WTC11 (cell line): ENCODE data around the gene UMODL1.

ENCODE experiments used
- CREM ChIP-seq: sonication (generic); formaldehyde crosslinking; IDR thresholded peaks from 2 replicates; pipeline ENCODE4 v1.8.1; 2022; ENCODE audit warnings: mild to moderate bottlenecking, missing genetic modification reagents, moderate library complexity
- ELF4 ChIP-seq: sonication (generic); formaldehyde crosslinking; IDR thresholded peaks from 2 replicates; pipeline ENCODE4 v1.8.1; 2022; ENCODE audit warnings: low read depth, mild to moderate bottlenecking, moderate library complexity, missing genetic modification reagents
- FOXJ3 ChIP-seq: sonication (generic); formaldehyde crosslinking; IDR thresholded peaks from 2 replicates; pipeline ENCODE4 v1.9.0; 2021; ENCODE audit warnings: missing genetic modification reagents, mild to moderate bottlenecking, borderline replicate concordance
- NFE2L1 ChIP-seq: sonication (generic); formaldehyde crosslinking; IDR thresholded peaks from 2 replicates; pipeline ENCODE4 v1.8.1; 2023; ENCODE audit warnings: missing genetic modification reagents
- NR3C1 ChIP-seq: sonication (generic); formaldehyde crosslinking; conservative IDR thresholded peaks from 2 replicates; pipeline ENCODE4 v1.8.1; 2023; ENCODE audit warnings: low read depth, mild to moderate bottlenecking, missing genetic modification reagents
- ZNF121 ChIP-seq: sonication (generic); formaldehyde crosslinking; IDR thresholded peaks from 2 replicates; pipeline ENCODE4 v1.8.0; 2023; ENCODE audit warnings: missing genetic modification reagents
- ZNF263 ChIP-seq: sonication (generic); formaldehyde crosslinking; IDR thresholded peaks from 2 replicates; pipeline ENCODE4 v1.8.1; 2022; ENCODE audit warnings: low read depth, mild to moderate bottlenecking, moderate library complexity, missing genetic modification reagents
- ZNF317 ChIP-seq: sonication (generic); formaldehyde crosslinking; IDR thresholded peaks from 2 replicates; pipeline ENCODE4 v1.8.1; 2023; ENCODE audit warnings: low read depth, mild to moderate bottlenecking, moderate library complexity, missing genetic modification reagents, borderline replicate concordance
- TF ChIP-seq, protein P1 (sequence below): fragments of 200-600 bp; IDR thresholded peaks from 2 replicates; pipeline ENCODE4 v1.8.0; 2022; ENCODE audit warnings: antibody characterized with exemption
- TF ChIP-seq, protein P2 (sequence below): sonication (generic); formaldehyde crosslinking; IDR thresholded peaks from 2 replicates; pipeline ENCODE4 v1.8.1; 2023; ENCODE audit warnings: mild to moderate bottlenecking, missing genetic modification reagents, borderline replicate concordance
- TF ChIP-seq, protein P3 (sequence below): fragments of 250-450 bp; sonication (Bioruptor Pico); IDR thresholded peaks from 2 replicates; pipeline ENCODE4 v1.9.0; 2021; ENCODE audit warnings: moderate library complexity, mild to moderate bottlenecking, inconsistent platforms, borderline replicate concordance
- TF ChIP-seq, protein P4 (sequence below): sonication (generic); formaldehyde crosslinking; IDR thresholded peaks from 2 replicates; pipeline ENCODE4 v1.8.0; 2023; ENCODE audit warnings: missing genetic modification reagents
- TF ChIP-seq, protein P5 (sequence below): sonication (generic); formaldehyde crosslinking; conservative IDR thresholded peaks from 2 replicates; pipeline ENCODE4 v1.8.1; 2022; ENCODE audit warnings: mild to moderate bottlenecking, missing genetic modification reagents
- TF ChIP-seq, protein P6 (sequence below): sonication (generic); formaldehyde crosslinking; IDR thresholded peaks from 2 replicates; pipeline ENCODE4 v1.8.1; 2023; ENCODE audit warnings: mild to moderate bottlenecking, missing genetic modification reagents

DNA sequence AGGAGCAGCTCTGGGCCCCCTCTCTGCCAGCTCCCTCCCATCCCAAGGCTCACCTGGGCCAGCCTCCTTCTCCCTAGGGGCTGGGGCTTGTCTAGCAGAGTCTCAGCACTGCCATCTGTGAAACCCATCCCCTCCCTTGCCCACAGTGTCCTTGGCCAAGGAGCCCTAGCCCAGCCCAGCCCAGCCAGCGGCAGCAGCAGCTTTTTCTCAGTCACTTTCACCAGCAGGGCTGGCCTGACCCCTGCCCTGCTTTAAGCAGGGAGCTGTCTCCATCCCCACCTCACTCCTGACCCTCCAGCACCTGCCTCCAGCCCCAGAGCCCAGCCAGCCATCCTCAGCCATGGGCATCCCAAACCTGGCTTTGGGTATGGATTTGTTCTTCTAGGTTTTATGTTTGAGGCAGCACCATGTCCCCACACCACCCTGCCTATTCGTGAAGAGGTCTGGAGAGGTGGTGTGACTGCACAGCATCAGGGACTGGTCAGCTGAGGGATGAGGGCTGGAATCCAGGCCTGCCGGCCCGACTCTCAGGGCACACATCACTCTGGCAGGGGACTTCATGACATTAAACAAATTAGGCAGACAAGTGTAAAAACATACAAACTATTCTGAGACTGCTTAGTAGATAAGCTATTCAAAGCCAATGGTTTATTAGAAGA lies 111.7 kb downstream of the UMODL1 start:
- no peak for TF ChIP-seq CREM
- TF ChIP-seq, protein P1, sequence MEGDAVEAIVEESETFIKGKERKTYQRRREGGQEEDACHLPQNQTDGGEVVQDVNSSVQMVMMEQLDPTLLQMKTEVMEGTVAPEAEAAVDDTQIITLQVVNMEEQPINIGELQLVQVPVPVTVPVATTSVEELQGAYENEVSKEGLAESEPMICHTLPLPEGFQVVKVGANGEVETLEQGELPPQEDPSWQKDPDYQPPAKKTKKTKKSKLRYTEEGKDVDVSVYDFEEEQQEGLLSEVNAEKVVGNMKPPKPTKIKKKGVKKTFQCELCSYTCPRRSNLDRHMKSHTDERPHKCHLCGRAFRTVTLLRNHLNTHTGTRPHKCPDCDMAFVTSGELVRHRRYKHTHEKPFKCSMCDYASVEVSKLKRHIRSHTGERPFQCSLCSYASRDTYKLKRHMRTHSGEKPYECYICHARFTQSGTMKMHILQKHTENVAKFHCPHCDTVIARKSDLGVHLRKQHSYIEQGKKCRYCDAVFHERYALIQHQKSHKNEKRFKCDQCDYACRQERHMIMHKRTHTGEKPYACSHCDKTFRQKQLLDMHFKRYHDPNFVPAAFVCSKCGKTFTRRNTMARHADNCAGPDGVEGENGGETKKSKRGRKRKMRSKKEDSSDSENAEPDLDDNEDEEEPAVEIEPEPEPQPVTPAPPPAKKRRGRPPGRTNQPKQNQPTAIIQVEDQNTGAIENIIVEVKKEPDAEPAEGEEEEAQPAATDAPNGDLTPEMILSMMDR = no peak
- TF ChIP-seq NFE2L1 (CRISPR knock-in tag) = no peak
- TF ChIP-seq, protein P2, sequence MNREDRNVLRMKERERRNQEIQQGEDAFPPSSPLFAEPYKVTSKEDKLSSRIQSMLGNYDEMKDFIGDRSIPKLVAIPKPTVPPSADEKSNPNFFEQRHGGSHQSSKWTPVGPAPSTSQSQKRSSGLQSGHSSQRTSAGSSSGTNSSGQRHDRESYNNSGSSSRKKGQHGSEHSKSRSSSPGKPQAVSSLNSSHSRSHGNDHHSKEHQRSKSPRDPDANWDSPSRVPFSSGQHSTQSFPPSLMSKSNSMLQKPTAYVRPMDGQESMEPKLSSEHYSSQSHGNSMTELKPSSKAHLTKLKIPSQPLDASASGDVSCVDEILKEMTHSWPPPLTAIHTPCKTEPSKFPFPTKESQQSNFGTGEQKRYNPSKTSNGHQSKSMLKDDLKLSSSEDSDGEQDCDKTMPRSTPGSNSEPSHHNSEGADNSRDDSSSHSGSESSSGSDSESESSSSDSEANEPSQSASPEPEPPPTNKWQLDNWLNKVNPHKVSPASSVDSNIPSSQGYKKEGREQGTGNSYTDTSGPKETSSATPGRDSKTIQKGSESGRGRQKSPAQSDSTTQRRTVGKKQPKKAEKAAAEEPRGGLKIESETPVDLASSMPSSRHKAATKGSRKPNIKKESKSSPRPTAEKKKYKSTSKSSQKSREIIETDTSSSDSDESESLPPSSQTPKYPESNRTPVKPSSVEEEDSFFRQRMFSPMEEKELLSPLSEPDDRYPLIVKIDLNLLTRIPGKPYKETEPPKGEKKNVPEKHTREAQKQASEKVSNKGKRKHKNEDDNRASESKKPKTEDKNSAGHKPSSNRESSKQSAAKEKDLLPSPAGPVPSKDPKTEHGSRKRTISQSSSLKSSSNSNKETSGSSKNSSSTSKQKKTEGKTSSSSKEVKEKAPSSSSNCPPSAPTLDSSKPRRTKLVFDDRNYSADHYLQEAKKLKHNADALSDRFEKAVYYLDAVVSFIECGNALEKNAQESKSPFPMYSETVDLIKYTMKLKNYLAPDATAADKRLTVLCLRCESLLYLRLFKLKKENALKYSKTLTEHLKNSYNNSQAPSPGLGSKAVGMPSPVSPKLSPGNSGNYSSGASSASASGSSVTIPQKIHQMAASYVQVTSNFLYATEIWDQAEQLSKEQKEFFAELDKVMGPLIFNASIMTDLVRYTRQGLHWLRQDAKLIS (CRISPR knock-in tag) = no peak
- TF ChIP-seq FOXJ3 (CRISPR knock-in tag) = no peak
- TF ChIP-seq, protein P3, sequence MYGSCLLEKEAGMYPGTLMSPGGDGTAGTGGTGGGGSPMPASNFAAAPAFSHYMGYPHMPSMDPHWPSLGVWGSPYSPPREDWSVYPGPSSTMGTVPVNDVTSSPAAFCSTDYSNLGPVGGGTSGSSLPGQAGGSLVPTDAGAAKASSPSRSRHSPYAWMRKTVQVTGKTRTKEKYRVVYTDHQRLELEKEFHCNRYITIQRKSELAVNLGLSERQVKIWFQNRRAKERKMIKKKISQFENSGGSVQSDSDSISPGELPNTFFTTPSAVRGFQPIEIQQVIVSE (CRISPR knock-in tag) = no peak
- TF ChIP-seq ELF4 (CRISPR knock-in tag) = no peak
- TF ChIP-seq ZNF317 = no peak
- no peak for TF ChIP-seq NR3C1 (CRISPR knock-in tag)
- TF ChIP-seq, protein P4, sequence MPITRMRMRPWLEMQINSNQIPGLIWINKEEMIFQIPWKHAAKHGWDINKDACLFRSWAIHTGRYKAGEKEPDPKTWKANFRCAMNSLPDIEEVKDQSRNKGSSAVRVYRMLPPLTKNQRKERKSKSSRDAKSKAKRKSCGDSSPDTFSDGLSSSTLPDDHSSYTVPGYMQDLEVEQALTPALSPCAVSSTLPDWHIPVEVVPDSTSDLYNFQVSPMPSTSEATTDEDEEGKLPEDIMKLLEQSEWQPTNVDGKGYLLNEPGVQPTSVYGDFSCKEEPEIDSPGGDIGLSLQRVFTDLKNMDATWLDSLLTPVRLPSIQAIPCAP (CRISPR knock-in tag) = no peak
- no peak for TF ChIP-seq ZNF121
- TF ChIP-seq, protein P5, sequence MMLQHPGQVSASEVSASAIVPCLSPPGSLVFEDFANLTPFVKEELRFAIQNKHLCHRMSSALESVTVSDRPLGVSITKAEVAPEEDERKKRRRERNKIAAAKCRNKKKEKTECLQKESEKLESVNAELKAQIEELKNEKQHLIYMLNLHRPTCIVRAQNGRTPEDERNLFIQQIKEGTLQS (CRISPR knock-in tag) = no peak
- TF ChIP-seq ZNF263 (CRISPR knock-in tag) = no peak
- TF ChIP-seq, protein P6, sequence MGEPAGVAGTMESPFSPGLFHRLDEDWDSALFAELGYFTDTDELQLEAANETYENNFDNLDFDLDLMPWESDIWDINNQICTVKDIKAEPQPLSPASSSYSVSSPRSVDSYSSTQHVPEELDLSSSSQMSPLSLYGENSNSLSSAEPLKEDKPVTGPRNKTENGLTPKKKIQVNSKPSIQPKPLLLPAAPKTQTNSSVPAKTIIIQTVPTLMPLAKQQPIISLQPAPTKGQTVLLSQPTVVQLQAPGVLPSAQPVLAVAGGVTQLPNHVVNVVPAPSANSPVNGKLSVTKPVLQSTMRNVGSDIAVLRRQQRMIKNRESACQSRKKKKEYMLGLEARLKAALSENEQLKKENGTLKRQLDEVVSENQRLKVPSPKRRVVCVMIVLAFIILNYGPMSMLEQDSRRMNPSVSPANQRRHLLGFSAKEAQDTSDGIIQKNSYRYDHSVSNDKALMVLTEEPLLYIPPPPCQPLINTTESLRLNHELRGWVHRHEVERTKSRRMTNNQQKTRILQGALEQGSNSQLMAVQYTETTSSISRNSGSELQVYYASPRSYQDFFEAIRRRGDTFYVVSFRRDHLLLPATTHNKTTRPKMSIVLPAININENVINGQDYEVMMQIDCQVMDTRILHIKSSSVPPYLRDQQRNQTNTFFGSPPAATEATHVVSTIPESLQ (CRISPR knock-in tag) = no peak
